Measurements from ENCODE around the gene DUOX2. TPM values are rescaled to one million over a fixed set of nuclear protein-coding genes. Genes with fewer than 3 reads are reported as not detected.

DUOX2 gene
- polyA plus RNA-seq, 4 donors: 0.38 to 8.7 TPM; not detected in 2

DNA sequence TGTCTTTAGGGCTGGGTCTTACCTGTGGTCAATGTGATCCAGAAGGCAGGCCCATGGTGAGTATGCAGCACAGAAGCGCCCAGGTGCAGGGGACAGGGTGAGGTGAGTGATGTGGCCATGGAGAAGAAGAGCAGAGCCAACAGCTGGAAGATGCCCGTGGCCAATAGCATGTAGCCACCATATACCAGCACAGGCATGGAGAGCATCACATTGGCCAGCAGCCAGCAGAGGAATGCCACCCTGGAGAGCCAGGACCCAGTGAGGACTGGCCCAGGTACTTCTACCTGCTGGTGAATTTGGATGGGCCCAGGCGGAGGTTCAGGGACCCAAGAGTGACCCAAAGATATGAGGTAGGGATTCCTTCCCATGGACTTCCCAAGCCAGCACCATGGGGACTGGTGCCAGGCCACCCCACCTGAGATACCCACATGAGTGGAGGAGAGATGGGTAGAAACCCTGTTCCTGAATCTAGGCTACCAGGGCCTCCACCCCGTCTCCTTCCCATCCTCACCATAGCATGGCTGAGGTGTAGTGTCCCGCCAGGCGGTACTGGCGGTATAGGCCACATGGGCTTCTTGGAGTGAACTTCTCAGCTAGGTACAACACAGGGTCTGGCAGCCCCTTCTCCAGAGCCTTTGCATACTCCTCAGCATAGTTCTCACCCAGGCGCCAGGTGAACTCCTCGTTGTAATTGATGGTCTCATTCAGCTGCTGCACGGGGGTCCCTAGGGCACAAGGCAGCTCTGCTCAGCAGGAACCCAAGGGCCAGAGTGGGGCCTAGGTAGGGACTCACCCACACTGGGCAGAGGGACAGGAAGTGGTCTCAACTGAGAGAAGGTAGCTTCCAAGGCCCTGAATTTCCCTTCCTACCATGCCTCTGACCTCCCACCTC lies 6.4 kb upstream of the DUOX2 start:
- Histone ChIP-seq H3K9me3 (ENCODE audit: control insufficient read depth in 2 of 2, insufficient read depth in 1 of 2, low read depth in 1 of 2, low read length in 1 of 2) (no peaks in the 10 kb centered on the region), H3K4me1 (ENCODE audit: control insufficient read depth in 3 of 3, insufficient read depth in 2 of 3, low read depth in 1 of 3, low read length in 2 of 3) (peaks cover 0 to 8% (median 0%) of the 10 kb centered on the region in 3 donors), H3K4me3 (ENCODE audit: low read depth in 1 of 3, low read length in 3 of 3) (no peak overlapping the region), H3K27ac (ENCODE audit: low read depth in 1 of 3, low read length in 2 of 3) (no peak overlapping the region), H3K27me3 (ENCODE audit: control insufficient read depth in 3 of 3, insufficient read depth in 3 of 3, low read length in 3 of 3) (peaks cover 0 to 77% (median 25%) of the 10 kb centered on the region in 3 donors), H3K36me3 (ENCODE audit: control insufficient read depth in 3 of 3, insufficient read depth in 2 of 3, low read depth in 1 of 3, low read length in 3 of 3) (no peaks in the 10 kb centered on the region)
- DNase-seq (no peak), FAIRE-seq (no peak)
- WGBS, 3 donors: 92 to 94% (median 93%) methylated on average over 9 to 10 of the region's 10 CpGs

- DNase-seq (no peak), FAIRE-seq (no peak)
- Histone ChIP-seq H3K36me3 (ENCODE audit: control insufficient read depth in 3 of 3, insufficient read depth in 2 of 3, low read depth in 1 of 3, low read length in 3 of 3) (no peaks in the 10 kb centered on the region), H3K27ac (ENCODE audit: low read depth in 1 of 3, low read length in 2 of 3) (no peak overlapping the region), H3K9me3 (ENCODE audit: control insufficient read depth in 2 of 2, insufficient read depth in 1 of 2, low read depth in 1 of 2, low read length in 1 of 2) (no peaks in the 10 kb centered on the region), H3K4me3 (ENCODE audit: low read depth in 1 of 3, low read length in 3 of 3) (no peak overlapping the region), H3K4me1 (ENCODE audit: control insufficient read depth in 3 of 3, insufficient read depth in 2 of 3, low read depth in 1 of 3, low read length in 2 of 3) (peaks cover 0 to 8% (median 0%) of the 10 kb centered on the region in 3 donors), H3K27me3 (ENCODE audit: control insufficient read depth in 3 of 3, insufficient read depth in 3 of 3, low read length in 3 of 3) (peaks cover 0 to 80% (median 37%) of the 10 kb centered on the region in 3 donors)
- 81 to 86% (median 84%) methylated on average over 5 of the region's 5 CpGs for WGBS, 3 donors
Observed at GRCh38 chr15:45118996-45119395, 5.0 kb upstream of the DUOX2 start.

DNA sequence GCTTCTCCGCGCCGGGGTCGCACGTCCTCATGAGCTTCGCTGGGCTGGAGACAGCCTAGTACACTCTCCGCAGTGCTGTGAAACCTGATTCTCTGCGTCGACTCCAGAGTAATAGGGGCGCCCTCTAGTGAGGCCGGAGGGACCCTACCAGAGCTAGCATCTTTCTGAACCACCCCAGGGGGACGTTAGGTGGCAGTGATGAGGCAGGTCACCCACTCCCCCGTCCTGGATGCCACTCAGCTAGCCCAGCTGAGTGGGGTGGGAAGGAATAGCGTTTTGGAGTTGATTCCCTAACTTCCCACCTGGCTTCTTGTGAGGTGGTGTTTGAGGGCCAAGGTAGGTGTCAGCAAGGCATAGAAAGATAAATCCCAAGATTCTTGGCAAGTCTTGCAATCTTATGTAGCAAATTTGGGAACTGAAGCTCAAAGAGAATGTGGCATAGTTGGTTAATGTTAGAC lies 4.2 kb upstream of the DUOX2 start:
- no peaks in the 10 kb centered on the region for H3K9me3 ChIP-seq (ENCODE audit: control insufficient read depth in 2 of 2, insufficient read depth in 1 of 2, low read depth in 1 of 2, low read length in 1 of 2)
- no peaks in the 10 kb centered on the region for H3K36me3 ChIP-seq (ENCODE audit: control insufficient read depth in 3 of 3, insufficient read depth in 2 of 3, low read depth in 1 of 3, low read length in 3 of 3)
- DNase-seq (peak; percentile 88 to 93), FAIRE-seq (no peak)
- whole genome bisulfite sequencing, 3 donors: 0 to 1% (median 1%) methylated on average over 14 of the region's 14 CpGs
- peak overlapping the region in 1 of 3 donors; percentile 17 for H3K4me3 ChIP-seq (ENCODE audit: low read depth in 1 of 3, low read length in 3 of 3)
- peaks cover 0 to 8% (median 0%) of the 10 kb centered on the region in 3 donors for H3K4me1 ChIP-seq (ENCODE audit: control insufficient read depth in 3 of 3, insufficient read depth in 2 of 3, low read depth in 1 of 3, low read length in 2 of 3)
- peaks cover 0 to 83% (median 43%) of the 10 kb centered on the region in 3 donors for H3K27me3 ChIP-seq (ENCODE audit: control insufficient read depth in 3 of 3, insufficient read depth in 3 of 3, low read length in 3 of 3)
- no peak overlapping the region for H3K27ac ChIP-seq (ENCODE audit: low read depth in 1 of 3, low read length in 2 of 3)

GRCh38 chr15:45117308-45118130 lies 3.5 kb upstream of the DUOX2 start:
- Histone ChIP-seq H3K27ac (ENCODE audit: low read depth in 1 of 3, low read length in 2 of 3) (no peak overlapping the region), H3K4me3 (ENCODE audit: low read depth in 1 of 3, low read length in 3 of 3) (peak overlapping the region in 1 of 3 donors; percentile 17), H3K9me3 (ENCODE audit: control insufficient read depth in 2 of 2, insufficient read depth in 1 of 2, low read depth in 1 of 2, low read length in 1 of 2) (no peaks in the 10 kb centered on the region), H3K36me3 (ENCODE audit: control insufficient read depth in 3 of 3, insufficient read depth in 2 of 3, low read depth in 1 of 3, low read length in 3 of 3) (no peaks in the 10 kb centered on the region), H3K27me3 (ENCODE audit: control insufficient read depth in 3 of 3, insufficient read depth in 3 of 3, low read length in 3 of 3) (peaks cover 4 to 85% (median 49%) of the 10 kb centered on the region in 3 donors), H3K4me1 (ENCODE audit: control insufficient read depth in 3 of 3, insufficient read depth in 2 of 3, low read depth in 1 of 3, low read length in 2 of 3) (peaks cover 0 to 13% (median 0%) of the 10 kb centered on the region in 3 donors)
- no peak for DNase-seq
- WGBS, 3 donors: 33 to 46% (median 45%) methylated on average over 33 of the region's 33 CpGs
- no peak for FAIRE-seq

- no peak overlapping the region for H3K27ac ChIP-seq (ENCODE audit: low read depth in 1 of 3, low read length in 2 of 3)
- FAIRE-seq (no peak), DNase-seq (no peak)
- no peaks in the 10 kb centered on the region for H3K9me3 ChIP-seq (ENCODE audit: control insufficient read depth in 2 of 2, insufficient read depth in 1 of 2, low read depth in 1 of 2, low read length in 1 of 2)
- H3K36me3 ChIP-seq (ENCODE audit: control insufficient read depth in 3 of 3, insufficient read depth in 2 of 3, low read depth in 1 of 3, low read length in 3 of 3): no peaks in the 10 kb centered on the region
- H3K27me3 ChIP-seq (ENCODE audit: control insufficient read depth in 3 of 3, insufficient read depth in 3 of 3, low read length in 3 of 3): peaks cover 7 to 88% (median 57%) of the 10 kb centered on the region in 3 donors
- H3K4me3 ChIP-seq (ENCODE audit: low read depth in 1 of 3, low read length in 3 of 3): no peak overlapping the region
- H3K4me1 ChIP-seq (ENCODE audit: control insufficient read depth in 3 of 3, insufficient read depth in 2 of 3, low read depth in 1 of 3, low read length in 2 of 3): peaks cover 0 to 13% (median 0%) of the 10 kb centered on the region in 3 donors
- WGBS, 3 donors: 8 to 29% (median 23%) methylated on average over 60 to 65 of the region's 65 CpGs
Observed at GRCh38 chr15:45116482-45117307, 2.7 kb upstream of the DUOX2 start.

DNA sequence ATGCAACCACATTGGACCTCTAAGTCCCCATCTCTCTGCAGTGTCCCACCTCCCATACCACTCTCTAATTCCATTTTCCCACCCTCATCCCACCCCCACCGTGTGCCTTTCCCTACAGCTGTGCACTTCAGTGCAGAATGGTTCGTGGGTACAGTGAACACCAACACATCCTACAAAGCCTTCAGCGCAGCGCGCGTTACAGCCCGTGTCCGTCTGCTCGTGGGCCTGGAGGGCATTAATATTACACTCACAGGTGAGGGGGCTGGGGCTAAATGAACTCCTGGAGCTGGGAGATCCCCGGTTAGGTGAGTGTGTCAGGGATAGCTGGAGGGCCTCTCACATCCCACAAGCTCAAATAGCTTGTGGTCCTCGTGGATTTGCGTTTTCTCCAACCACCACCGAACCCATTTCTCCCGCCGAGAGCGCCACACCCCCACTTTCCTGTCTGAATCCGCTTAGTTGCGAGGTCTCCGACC lies 2.1 kb upstream of the DUOX2 start:
- Histone ChIP-seq H3K27me3 (ENCODE audit: control insufficient read depth in 3 of 3, insufficient read depth in 3 of 3, low read length in 3 of 3) (peaks cover 7 to 86% (median 59%) of the 10 kb centered on the region in 3 donors), H3K36me3 (ENCODE audit: control insufficient read depth in 3 of 3, insufficient read depth in 2 of 3, low read depth in 1 of 3, low read length in 3 of 3) (no peaks in the 10 kb centered on the region), H3K4me1 (ENCODE audit: control insufficient read depth in 3 of 3, insufficient read depth in 2 of 3, low read depth in 1 of 3, low read length in 2 of 3) (peaks cover 0 to 13% (median 0%) of the 10 kb centered on the region in 3 donors), H3K9me3 (ENCODE audit: control insufficient read depth in 2 of 2, insufficient read depth in 1 of 2, low read depth in 1 of 2, low read length in 1 of 2) (no peaks in the 10 kb centered on the region), H3K27ac (ENCODE audit: low read depth in 1 of 3, low read length in 2 of 3) (no peak overlapping the region), H3K4me3 (ENCODE audit: low read depth in 1 of 3, low read length in 3 of 3) (no peak overlapping the region)
- WGBS, 3 donors: 25 to 60% (median 55%) methylated on average over 19 of the region's 19 CpGs
- FAIRE-seq: no peak
- DNase-seq: no peak

DNA sequence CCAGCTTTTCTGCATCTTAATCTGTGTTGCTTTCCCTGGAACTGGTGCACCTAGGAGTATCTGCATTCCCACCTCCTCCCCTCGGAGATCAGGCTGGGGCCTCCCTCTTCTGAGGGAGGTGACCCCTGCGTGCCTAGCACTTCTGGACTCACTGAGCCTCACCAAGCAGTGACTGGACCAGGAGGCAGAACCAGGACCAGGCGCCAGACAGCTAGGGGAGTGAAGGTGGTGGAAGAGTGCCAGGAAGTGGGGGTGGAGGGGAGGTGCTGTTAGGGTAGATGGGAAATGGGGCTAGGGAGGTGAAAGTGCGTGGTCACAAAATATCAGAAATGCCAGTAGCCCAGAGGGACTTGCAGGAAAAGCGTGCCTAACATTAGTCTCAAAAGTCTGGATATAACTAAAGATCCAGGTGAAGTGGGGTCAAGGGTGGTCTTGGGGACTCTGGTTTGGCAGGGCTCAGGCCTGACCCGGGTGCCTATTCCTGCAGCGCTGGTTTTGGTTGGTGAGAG lies 1.4 kb upstream of the DUOX2 start:
- no peaks in the 10 kb centered on the region for H3K36me3 ChIP-seq (ENCODE audit: control insufficient read depth in 3 of 3, insufficient read depth in 2 of 3, low read depth in 1 of 3, low read length in 3 of 3)
- H3K9me3 ChIP-seq (ENCODE audit: control insufficient read depth in 2 of 2, insufficient read depth in 1 of 2, low read depth in 1 of 2, low read length in 1 of 2): no peaks in the 10 kb centered on the region
- H3K27ac ChIP-seq (ENCODE audit: low read depth in 1 of 3, low read length in 2 of 3): no peak overlapping the region
- H3K27me3 ChIP-seq (ENCODE audit: control insufficient read depth in 3 of 3, insufficient read depth in 3 of 3, low read length in 3 of 3): peaks cover 7 to 84% (median 59%) of the 10 kb centered on the region in 3 donors
- WGBS, 3 donors: 60 to 77% (median 72%) methylated on average over 7 of the region's 7 CpGs
- peaks cover 0 to 13% (median 0%) of the 10 kb centered on the region in 3 donors for H3K4me1 ChIP-seq (ENCODE audit: control insufficient read depth in 3 of 3, insufficient read depth in 2 of 3, low read depth in 1 of 3, low read length in 2 of 3)
- FAIRE-seq: no peak
- H3K4me3 ChIP-seq (ENCODE audit: low read depth in 1 of 3, low read length in 3 of 3): no peak overlapping the region
- no peak for DNase-seq
